Measurements from ENCODE around the gene EEF2K.
A peak's percentile ranks its signal among the peaks of the same experiment; 100 is the strongest.

The EEF2K gene

GRCh38 chr16:22316411-22316811, 110.3 kb downstream of the EEF2K start:
- DNase-seq (ENCODE audit: low read depth) = no peak
- TF ChIP-seq, protein P1, sequence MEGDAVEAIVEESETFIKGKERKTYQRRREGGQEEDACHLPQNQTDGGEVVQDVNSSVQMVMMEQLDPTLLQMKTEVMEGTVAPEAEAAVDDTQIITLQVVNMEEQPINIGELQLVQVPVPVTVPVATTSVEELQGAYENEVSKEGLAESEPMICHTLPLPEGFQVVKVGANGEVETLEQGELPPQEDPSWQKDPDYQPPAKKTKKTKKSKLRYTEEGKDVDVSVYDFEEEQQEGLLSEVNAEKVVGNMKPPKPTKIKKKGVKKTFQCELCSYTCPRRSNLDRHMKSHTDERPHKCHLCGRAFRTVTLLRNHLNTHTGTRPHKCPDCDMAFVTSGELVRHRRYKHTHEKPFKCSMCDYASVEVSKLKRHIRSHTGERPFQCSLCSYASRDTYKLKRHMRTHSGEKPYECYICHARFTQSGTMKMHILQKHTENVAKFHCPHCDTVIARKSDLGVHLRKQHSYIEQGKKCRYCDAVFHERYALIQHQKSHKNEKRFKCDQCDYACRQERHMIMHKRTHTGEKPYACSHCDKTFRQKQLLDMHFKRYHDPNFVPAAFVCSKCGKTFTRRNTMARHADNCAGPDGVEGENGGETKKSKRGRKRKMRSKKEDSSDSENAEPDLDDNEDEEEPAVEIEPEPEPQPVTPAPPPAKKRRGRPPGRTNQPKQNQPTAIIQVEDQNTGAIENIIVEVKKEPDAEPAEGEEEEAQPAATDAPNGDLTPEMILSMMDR (IDR thresholded peaks at IDR 0.05; ENCODE audit: low read depth, low read length, missing control alignments) = no peak
- H3K4me3 ChIP-seq (ENCODE audit: low read depth, low read length) = no peak overlapping the region

GRCh38 chr16:22317001-22317530, 111.0 kb downstream of the EEF2K start:
- H3K4me3 ChIP-seq (ENCODE audit: low read depth, low read length) = no peak overlapping the region
- TF ChIP-seq, protein P1 (IDR thresholded peaks at IDR 0.05; ENCODE audit: low read depth, low read length, missing control alignments) = no peak
- DNase-seq (ENCODE audit: low read depth) = no peak

DNA sequence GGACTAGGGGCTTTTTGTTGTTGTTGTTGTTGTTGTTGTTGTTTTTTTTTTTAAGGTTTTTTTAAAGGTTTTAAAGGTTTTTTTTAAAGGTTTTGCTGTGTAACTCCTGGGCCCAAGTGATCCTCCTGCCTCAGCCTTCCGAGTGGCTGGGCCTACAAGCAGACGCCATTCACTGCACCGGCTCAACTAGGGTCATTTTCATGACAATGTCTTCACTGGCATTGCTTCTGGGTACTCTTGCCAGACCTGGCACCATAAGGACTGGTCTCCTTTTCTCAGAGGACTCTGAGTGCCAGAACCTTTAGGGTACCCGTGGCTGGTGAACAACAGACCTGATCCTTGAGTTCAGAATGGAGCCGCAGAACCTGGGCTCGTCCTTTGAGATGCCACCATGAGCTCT, 111.5 kb downstream of the EEF2K start:
- DNase-seq (ENCODE audit: low read depth) = no peak
- H3K4me3 ChIP-seq (ENCODE audit: low read depth, low read length) = no peak overlapping the region
- TF ChIP-seq, protein P1 (IDR thresholded peaks at IDR 0.05; ENCODE audit: low read depth, low read length, missing control alignments) = no peak

DNA sequence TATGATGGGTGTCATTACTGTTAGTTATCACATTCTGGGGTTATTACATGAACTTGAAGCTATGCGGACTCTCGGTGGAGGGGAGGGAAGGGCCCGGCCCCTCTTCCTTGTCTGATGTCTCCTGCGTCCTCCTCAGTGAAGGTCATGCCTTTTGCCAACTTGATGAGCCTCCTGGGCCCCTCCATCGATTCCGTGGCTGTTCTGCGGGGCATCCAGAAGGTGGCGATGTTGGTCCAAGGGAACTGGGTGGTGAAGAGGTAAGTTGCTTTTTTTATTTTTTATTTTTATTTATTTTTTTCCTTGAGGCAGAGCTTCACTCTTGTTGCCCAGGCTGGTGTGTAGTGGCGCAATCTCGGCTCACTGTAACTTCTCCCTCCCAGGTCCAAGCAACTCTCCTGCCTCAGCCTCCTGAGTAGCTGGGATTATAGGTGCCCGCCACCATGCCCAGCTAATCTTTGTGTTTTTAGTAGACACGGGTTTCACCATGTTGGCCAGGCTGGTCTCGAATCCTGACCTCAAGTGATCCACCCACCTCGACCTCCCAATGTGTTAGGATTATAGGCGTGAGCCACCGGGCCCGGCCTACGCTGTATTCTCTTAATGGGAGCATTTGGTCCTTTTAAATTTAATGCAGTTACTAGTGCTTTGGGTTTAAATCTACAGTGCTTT, 112.7 kb downstream of the EEF2K start:
- TF ChIP-seq, protein P1 (IDR thresholded peaks at IDR 0.05; ENCODE audit: low read depth, low read length, missing control alignments) = peak; percentile 60
- H3K4me3 ChIP-seq (ENCODE audit: low read depth, low read length) = no peak overlapping the region
- DNase-seq (ENCODE audit: low read depth) = no peak

GRCh38 chr16:22320572-22321339, 114.7 kb downstream of the EEF2K start:
- no peak overlapping the region for H3K4me3 ChIP-seq (ENCODE audit: low read depth, low read length)
- no peak for DNase-seq (ENCODE audit: low read depth)
- TF ChIP-seq, protein P1 (IDR thresholded peaks at IDR 0.05; ENCODE audit: low read depth, low read length, missing control alignments) = no peak

- TF ChIP-seq, protein P1 (IDR thresholded peaks at IDR 0.05; ENCODE audit: low read depth, low read length, missing control alignments) = peak; percentile 82
- peak; percentile 36 for DNase-seq (ENCODE audit: low read depth)
- H3K4me3 ChIP-seq (ENCODE audit: low read depth, low read length) = no peak overlapping the region
Observed at GRCh38 chr16:22321340-22322001, 115.4 kb downstream of the EEF2K start.
